ENCODE results near the gene APOL3. TPM values are rescaled to one million over a fixed set of nuclear protein-coding genes. Genes with fewer than 3 reads are reported as not detected.
"Not testable (repeated sequence)": the region's sequence is repeated elsewhere in the genome, so short reads cannot be mapped to it uniquely, and the experiment has no call there.

APOL3 gene
- total RNA-seq, 1 donor from 2014 or later, result 35.6 TPM

DNA sequence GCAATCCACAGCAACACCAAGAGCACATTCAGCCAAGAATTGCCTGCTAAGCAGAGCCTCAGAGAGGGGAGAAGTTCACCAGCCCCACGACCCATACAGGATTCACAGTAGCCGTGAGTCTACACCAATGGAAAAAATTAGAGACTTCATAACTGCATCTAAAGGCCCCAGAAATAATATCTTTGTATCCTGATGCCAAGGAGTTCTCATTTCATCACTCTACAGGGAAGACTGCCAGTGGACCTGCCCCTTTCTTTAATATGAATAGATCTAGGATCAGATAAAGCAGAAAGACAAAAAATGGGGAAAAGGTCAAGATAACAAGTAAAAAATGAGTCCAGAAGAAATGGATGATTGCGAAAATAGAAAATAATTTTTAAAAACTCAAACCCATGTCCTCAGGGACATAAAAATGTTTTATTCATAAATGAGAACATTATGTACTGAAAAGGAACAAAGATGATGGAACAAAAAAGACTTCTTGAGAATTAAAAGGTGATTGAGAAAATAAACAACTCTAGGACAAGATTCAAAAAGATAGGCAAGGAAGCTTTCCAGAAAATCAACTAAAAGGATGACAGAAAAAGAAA lies 9.5 kb downstream of the APOL3 start:
- intact Hi-C loops (cut with micrococcal nuclease), result no loop called here
- Mint-ChIP-seq H3K4me1 (ENCODE audit: low read depth) (peaks cover 30% of the 10 kb centered on the region), H3K4me3 (ENCODE audit: low read depth) (no peak overlapping the region)

DNA sequence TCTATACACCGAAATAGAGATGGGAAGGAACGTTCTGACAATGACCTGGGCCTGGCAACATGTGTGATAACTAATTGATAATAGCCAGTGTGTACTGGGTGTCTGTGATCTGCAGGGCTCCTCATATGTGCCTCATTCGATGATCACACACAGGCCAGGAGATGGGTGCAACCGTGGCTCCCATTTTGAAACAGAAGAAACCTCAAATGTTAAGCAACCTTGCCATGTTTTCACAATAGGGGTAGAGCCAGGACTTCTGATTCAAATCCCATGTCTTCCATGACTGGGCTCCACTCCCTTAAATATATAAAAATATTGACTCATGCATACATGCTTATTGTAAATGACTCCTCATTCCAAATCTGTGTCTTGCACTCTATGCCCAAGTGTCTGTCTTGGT lies 11.1 kb downstream of the APOL3 start:
- H3K4me3 Mint-ChIP-seq (ENCODE audit: low read depth), result no peak overlapping the region
- H3K9me3 Mint-ChIP-seq, result peaks cover 8% of the 10 kb centered on the region
- H3K27me3 Mint-ChIP-seq (ENCODE audit: low read depth), result no peaks in the 10 kb centered on the region
- peaks cover 17% of the 10 kb centered on the region for H3K4me1 Mint-ChIP-seq (ENCODE audit: low read depth)
- intact Hi-C loops (cut with micrococcal nuclease), result no loop called here
- no peak for DNase-seq (ENCODE audit: low spot score)
- H3K36me3 Mint-ChIP-seq (ENCODE audit: low read depth), result peaks cover 67% of the 10 kb centered on the region
- no peak overlapping the region for H3K27ac Mint-ChIP-seq

More for the DNA sequence above, 9.5 kb downstream of the APOL3 start:
- Mint-ChIP-seq H3K27ac (no peak overlapping the region), H3K36me3 (ENCODE audit: low read depth) (peaks cover 65% of the 10 kb centered on the region), H3K27me3 (ENCODE audit: low read depth) (no peaks in the 10 kb centered on the region), H3K9me3 (peaks cover 8% of the 10 kb centered on the region)
- DNase-seq (ENCODE audit: low spot score), result no peak

DNA sequence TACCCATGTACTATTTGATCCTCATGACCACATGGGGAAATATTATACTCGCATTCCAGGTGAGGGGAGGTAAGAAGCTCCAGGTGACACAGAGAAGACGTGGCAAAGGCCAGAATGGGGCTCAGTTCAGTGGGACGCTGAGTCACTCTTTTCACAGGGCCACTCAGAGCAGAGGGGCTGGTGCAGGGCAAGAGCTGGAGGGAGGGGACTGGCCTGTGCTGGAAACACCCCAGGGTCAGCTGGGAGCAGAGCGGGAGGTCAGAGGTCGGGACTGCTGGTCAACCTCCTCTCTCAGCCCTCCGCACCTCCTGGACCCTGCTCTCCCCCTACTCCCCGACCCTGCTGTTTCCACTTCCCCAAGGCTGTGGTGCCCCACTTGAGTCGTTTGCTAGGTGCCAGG lies 12.1 kb downstream of the APOL3 start:
- peaks cover 8% of the 10 kb centered on the region for H3K9me3 Mint-ChIP-seq
- no peak for DNase-seq (ENCODE audit: low spot score)
- no peaks in the 10 kb centered on the region for H3K27me3 Mint-ChIP-seq (ENCODE audit: low read depth)
- H3K4me1 Mint-ChIP-seq (ENCODE audit: low read depth), result peaks cover 10% of the 10 kb centered on the region
- peaks cover 64% of the 10 kb centered on the region for H3K36me3 Mint-ChIP-seq (ENCODE audit: low read depth)
- no peak overlapping the region for H3K27ac Mint-ChIP-seq
- intact Hi-C loops (cut with micrococcal nuclease), result no loop called here
- H3K4me3 Mint-ChIP-seq (ENCODE audit: low read depth), result no peak overlapping the region

DNA sequence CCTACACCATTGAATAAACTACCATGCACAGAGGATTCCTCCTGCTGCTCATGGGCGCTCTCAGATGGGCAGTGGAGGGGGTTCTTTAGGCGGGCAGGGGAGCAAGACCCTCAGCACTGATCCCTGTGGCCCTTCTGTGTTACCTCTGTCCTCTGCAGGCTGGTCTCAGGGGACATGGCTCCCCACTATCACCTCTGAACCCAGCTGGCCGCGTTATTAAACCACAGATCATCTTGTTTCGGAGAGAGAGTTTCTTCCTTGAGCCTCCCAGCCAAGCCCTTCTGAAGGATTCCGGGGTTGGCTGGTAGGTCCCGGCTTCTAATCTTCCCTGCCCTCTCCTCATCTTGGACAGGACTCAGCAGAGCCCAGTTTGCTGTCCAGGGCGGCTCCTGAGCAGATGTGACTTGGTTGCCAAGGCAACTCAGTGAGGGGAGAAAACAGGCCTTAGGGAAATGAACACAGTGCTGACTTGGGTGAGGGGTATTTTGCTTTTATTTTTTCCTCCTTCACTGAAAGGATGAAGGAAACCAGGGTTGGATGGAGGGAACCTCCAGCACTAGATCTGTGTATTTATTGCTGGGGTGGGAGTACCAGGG lies 13.3 kb downstream of the APOL3 start:
- Mint-ChIP-seq H3K27me3 (ENCODE audit: low read depth) (no peaks in the 10 kb centered on the region), H3K36me3 (ENCODE audit: low read depth) (peaks cover 63% of the 10 kb centered on the region), H3K4me1 (ENCODE audit: low read depth) (peaks cover 12% of the 10 kb centered on the region), H3K4me3 (ENCODE audit: low read depth) (no peak overlapping the region), H3K27ac (no peak overlapping the region), H3K9me3 (peaks cover 7% of the 10 kb centered on the region)
- no peak for DNase-seq (ENCODE audit: low spot score)
- intact Hi-C loops (cut with micrococcal nuclease), result no loop called here

DNA sequence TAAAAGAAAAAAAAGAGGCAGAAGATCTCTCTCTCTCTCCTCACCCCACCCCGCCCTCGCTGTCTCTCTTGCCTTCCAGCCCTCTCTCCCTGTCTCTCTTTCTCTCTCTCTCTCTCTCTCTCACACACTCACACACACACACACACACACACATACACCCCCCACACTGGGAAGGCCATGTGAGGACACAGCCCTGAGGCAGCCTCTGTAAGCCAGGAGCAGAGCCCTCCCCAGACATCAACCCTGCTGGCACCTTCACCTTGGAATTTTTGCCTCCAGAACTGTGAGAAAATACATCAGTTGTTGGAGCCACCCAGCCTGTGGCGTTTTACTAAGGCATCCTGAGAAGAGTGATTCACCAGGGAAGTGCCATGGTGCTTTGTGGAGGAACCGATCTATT lies 14.7 kb downstream of the APOL3 start:
- Mint-ChIP-seq H3K4me3 (ENCODE audit: low read depth) (no peak overlapping the region), H3K27me3 (ENCODE audit: low read depth) (no peaks in the 10 kb centered on the region), H3K9me3 (no peaks in the 10 kb centered on the region), H3K4me1 (ENCODE audit: low read depth) (peaks cover 7% of the 10 kb centered on the region), H3K36me3 (ENCODE audit: low read depth) (peaks cover 60% of the 10 kb centered on the region), H3K27ac (no peak overlapping the region)
- DNase-seq (ENCODE audit: low spot score), result no peak
- intact Hi-C loops (cut with micrococcal nuclease), result loop anchor here (1.0 kb wide), 1 partner anchor 34 kb away; no protein-coding TSS in a partner anchor

DNA sequence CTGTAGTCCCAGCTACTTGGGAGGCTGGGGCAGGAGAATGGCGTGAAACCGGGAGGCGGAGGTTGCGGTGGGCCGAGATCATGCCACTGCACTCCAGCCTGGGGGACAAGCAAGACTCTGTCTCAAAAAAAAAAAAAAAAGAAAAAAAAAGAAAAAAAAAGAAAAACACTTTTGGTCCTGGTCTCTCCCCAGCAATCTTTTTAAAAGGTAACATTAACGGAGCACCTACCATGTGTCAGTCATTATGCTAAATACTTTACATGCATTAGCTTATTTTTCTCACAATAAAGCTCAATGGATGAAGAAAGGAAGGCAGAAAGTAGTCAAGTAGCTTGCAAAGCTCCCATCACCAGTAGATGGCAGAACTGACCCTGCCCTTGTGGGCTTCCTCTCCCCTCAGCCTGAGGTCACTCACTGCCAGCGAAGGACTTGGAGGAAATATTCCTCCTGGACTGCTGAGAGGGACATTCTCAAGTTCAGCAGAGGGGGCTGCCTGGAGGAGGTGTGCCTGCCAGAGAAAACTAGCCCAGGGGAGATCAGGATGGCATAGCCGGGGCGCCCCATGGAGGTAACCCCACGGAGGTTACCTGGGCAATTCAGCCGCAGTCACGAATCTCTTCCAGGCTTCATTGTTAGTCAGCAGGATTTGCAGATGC lies 15.5 kb downstream of the APOL3 start:
- no peak for DNase-seq (ENCODE audit: low spot score)
- H3K27ac Mint-ChIP-seq, result no peak overlapping the region

DNA sequence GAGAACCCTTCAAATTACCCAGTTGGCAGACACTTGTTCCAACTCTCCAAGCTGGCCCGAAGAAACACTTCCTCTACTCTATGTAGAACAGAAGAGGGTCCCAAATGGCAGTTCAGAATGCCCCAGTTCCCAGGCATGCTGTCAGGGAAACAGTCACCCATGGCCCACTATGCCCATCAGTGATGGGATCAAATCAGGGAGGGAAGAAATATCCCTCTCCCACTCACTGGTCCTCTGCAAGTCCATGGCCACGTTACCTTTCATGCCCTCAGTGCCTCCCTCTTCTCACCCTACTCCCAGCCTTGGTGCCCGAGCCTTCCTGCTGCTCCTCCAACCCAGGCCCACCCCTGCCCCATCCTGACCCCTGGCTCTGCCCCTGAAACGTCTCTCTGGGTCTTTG lies 16.6 kb downstream of the APOL3 start:
- no peak overlapping the region for H3K4me3 Mint-ChIP-seq (ENCODE audit: low read depth)
- H3K27ac Mint-ChIP-seq, result no peak overlapping the region
- no peaks in the 10 kb centered on the region for H3K9me3 Mint-ChIP-seq
- DNase-seq (ENCODE audit: low spot score), result no peak
- peaks cover 52% of the 10 kb centered on the region for H3K36me3 Mint-ChIP-seq (ENCODE audit: low read depth)
- H3K4me1 Mint-ChIP-seq (ENCODE audit: low read depth), result peaks cover 2% of the 10 kb centered on the region
- intact Hi-C loops (cut with micrococcal nuclease), result no loop called here
- no peaks in the 10 kb centered on the region for H3K27me3 Mint-ChIP-seq (ENCODE audit: low read depth)

More for the DNA sequence above, 15.5 kb downstream of the APOL3 start:
- Mint-ChIP-seq H3K9me3 (no peaks in the 10 kb centered on the region), H3K4me3 (ENCODE audit: low read depth) (no peak overlapping the region), H3K36me3 (ENCODE audit: low read depth) (peaks cover 58% of the 10 kb centered on the region), H3K4me1 (ENCODE audit: low read depth) (peaks cover 3% of the 10 kb centered on the region), H3K27me3 (ENCODE audit: low read depth) (no peaks in the 10 kb centered on the region)
- intact Hi-C loops (cut with micrococcal nuclease), result loop anchor here (1.0 kb wide), 1 partner anchor 35 kb away; no protein-coding TSS in a partner anchor

DNA sequence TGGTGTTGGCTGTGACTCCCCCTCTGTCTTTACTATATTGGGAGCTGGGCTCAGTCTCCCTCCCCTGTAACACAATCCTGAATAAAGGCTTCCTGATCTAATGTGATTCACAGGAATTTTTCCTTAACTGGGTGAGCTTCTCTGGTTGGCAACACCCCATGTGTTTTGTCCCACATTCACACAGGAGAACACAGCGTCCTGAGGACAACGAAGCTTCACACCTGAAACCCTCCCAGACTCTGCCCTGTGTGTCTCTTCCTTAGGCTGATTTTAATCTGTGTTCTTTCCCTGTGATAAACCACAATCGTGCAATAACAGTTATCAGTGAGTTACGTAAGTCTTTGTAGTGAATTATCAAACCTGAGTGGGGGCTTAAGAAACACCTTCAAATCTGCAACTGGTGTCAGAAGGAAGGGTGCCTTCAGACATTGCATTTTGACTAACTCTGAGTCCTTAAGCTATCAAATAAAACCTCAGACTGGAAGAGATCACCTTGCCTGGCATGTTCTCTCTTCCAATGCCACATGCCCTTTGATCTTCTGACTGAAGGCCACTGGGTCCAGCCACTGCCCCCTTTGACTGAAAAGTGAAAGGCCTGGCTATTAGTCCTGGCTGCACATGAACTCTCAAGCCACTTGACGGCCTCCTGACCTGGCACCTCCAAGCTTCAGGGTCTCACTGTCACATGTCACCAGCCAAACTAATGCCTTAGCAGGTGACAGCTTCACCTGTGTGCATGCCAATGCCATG lies 17.3 kb downstream of the APOL3 start:
- intact Hi-C loops (cut with micrococcal nuclease), result no loop called here
- no peaks in the 10 kb centered on the region for H3K27me3 Mint-ChIP-seq (ENCODE audit: low read depth)
- H3K4me1 Mint-ChIP-seq (ENCODE audit: low read depth), result peaks cover 2% of the 10 kb centered on the region
- no peak overlapping the region for H3K4me3 Mint-ChIP-seq (ENCODE audit: low read depth)
- H3K9me3 Mint-ChIP-seq, result no peaks in the 10 kb centered on the region
- H3K36me3 Mint-ChIP-seq (ENCODE audit: low read depth), result peaks cover 49% of the 10 kb centered on the region
- H3K27ac Mint-ChIP-seq, result no peak overlapping the region
- no peak for DNase-seq (ENCODE audit: low spot score)

DNA sequence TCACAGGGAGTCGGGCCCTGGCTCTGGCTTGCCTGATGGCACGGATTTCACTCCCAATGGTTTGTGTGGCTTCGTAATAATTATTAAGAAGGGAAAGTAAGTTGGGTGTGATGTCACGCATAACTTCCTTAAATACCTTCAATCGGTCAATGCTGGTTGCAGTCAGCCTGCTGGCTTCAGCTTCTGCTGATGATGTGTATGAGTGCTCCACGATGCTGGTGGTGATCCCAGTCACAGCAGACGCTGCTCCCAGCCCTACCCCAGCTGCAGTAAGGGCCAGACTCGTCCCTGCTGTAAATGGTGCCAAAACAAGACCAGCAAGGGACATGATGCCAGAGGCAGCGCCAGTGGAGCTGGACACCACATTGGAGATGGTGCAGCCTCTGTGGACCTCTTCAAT lies 19.1 kb downstream of the APOL3 start:
- Mint-ChIP-seq H3K4me3 (ENCODE audit: low read depth) (no peak overlapping the region), H3K27ac (no peak overlapping the region), H3K9me3 (no peaks in the 10 kb centered on the region), H3K27me3 (ENCODE audit: low read depth) (no peaks in the 10 kb centered on the region), H3K36me3 (ENCODE audit: low read depth) (peaks cover 42% of the 10 kb centered on the region), H3K4me1 (ENCODE audit: low read depth) (peaks cover 2% of the 10 kb centered on the region)
- DNase-seq (ENCODE audit: low spot score), result no peak
- intact Hi-C loops (cut with micrococcal nuclease), result no loop called here

DNA sequence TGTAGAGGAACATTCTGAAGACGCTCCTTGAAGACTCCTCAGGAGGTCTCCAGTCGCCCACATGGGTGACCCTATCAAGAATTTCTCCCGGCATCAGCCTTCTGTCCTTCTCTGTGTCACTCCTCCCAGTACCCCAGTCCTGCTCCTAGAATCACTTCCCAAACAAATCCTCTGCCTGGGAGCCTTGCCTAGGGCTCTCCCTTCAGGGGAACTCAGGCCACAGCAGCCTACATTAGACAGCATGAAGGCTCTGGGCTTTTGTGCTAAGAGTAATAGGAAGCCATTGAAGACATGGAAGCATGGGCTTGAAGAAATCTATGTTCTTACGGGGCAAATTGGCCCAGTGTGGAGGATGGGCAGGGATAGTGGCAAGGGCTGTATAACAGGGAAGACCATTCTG lies 21.8 kb downstream of the APOL3 start:
- intact Hi-C loops (cut with micrococcal nuclease); H3K27ac Mint-ChIP-seq; H3K9me3 Mint-ChIP-seq; DNase-seq (ENCODE audit: low spot score); H3K27me3 Mint-ChIP-seq (ENCODE audit: low read depth); H3K4me3 Mint-ChIP-seq (ENCODE audit: low read depth): not testable (repeated sequence)
- H3K36me3 Mint-ChIP-seq (ENCODE audit: low read depth), result peaks cover 25% of the 10 kb centered on the region
- H3K4me1 Mint-ChIP-seq (ENCODE audit: low read depth), result peaks cover 10% of the 10 kb centered on the region

DNA sequence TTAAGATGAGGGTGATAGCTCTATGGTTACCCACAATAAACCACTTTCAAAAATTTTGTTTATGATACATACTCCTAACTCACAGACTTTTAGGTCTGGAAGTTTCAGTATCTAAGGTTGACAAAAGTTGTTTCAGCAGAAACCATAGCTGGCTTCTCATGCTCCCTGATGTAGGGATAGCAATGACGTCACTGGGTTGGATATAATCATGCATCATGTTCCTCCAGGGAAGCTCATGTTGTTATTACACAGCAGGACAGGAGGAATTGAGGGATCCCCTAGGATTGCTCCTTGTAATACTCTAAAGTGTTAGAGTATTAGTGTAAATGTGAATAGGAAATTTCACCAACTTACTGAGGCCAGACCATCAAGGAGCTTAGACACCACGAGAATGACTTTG lies 23.6 kb downstream of the APOL3 start:
- no peak for DNase-seq (ENCODE audit: low spot score)
- Mint-ChIP-seq H3K9me3 (no peaks in the 10 kb centered on the region), H3K27ac (no peak overlapping the region), H3K27me3 (ENCODE audit: low read depth) (no peaks in the 10 kb centered on the region), H3K4me3 (ENCODE audit: low read depth) (no peak overlapping the region), H3K36me3 (ENCODE audit: low read depth) (peaks cover 20% of the 10 kb centered on the region), H3K4me1 (ENCODE audit: low read depth) (peaks cover 8% of the 10 kb centered on the region)
- intact Hi-C loops (cut with micrococcal nuclease), result no loop called here

DNA sequence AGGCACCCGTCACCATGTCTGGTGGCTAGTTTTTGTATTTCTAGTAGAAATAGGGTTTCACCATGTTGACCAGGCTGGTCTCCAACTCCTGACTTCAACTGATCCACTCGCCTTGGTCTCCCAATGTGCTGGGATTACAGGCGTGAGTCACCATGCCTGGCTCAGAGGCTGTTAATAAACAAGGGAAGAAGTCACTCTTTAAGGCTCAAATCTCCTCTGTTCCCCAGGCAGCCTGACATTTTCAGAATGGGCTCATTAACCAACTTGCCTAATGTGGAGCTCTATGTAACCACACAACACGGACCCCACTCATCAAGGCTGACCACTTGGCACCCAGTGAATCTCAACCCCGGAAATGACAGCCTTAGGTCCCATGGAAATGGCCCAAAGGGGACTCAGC lies 24.1 kb downstream of the APOL3 start:
- no peaks in the 10 kb centered on the region for H3K9me3 Mint-ChIP-seq
- intact Hi-C loops (cut with micrococcal nuclease), result no loop called here
- H3K4me1 Mint-ChIP-seq (ENCODE audit: low read depth), result peaks cover 8% of the 10 kb centered on the region
- no peaks in the 10 kb centered on the region for H3K27me3 Mint-ChIP-seq (ENCODE audit: low read depth)
- no peak for DNase-seq (ENCODE audit: low spot score)
- no peak overlapping the region for H3K27ac Mint-ChIP-seq
- no peak overlapping the region for H3K4me3 Mint-ChIP-seq (ENCODE audit: low read depth)
- H3K36me3 Mint-ChIP-seq (ENCODE audit: low read depth), result peaks cover 15% of the 10 kb centered on the region
